ENCODE measurements around the gene ETV2.

The ETV2 gene

GRCh38 chr19:35607661-35608060 is 33.9 kb upstream of the ETV2 start:
- TF ChIP-seq CTCF (conservative IDR thresholded peaks at IDR 0.05; ENCODE audit: control insufficient read depth, insufficient read depth, low read depth, low read length) = no peak
- no peak overlapping the region for H3K4me3 ChIP-seq (ENCODE audit: control insufficient read depth, low read depth, low read length)
- no peak for DNase-seq (ENCODE audit: low read depth)

- DNase-seq (ENCODE audit: low read depth) = no peak
- no peak overlapping the region for H3K4me3 ChIP-seq (ENCODE audit: control insufficient read depth, low read depth, low read length)
- TF ChIP-seq CTCF (conservative IDR thresholded peaks at IDR 0.05; ENCODE audit: control insufficient read depth, insufficient read depth, low read depth, low read length) = no peak
These were observed 33.3 kb upstream of the ETV2 start for GRCh38 chr19:35608251-35608650.

- no peak for DNase-seq (ENCODE audit: low read depth)
- H3K4me3 ChIP-seq (ENCODE audit: control insufficient read depth, low read depth, low read length) = no peak overlapping the region
- no peak for TF ChIP-seq CTCF (conservative IDR thresholded peaks at IDR 0.05; ENCODE audit: control insufficient read depth, insufficient read depth, low read depth, low read length)
These were observed 31.6 kb upstream of the ETV2 start for GRCh38 chr19:35609851-35610353.

- DNase-seq (ENCODE audit: low read depth) = no peak
- peak overlapping the region; percentile 91 for H3K4me3 ChIP-seq (ENCODE audit: control insufficient read depth, low read depth, low read length)
- no peak for TF ChIP-seq CTCF (conservative IDR thresholded peaks at IDR 0.05; ENCODE audit: control insufficient read depth, insufficient read depth, low read depth, low read length)
These were observed 29.4 kb upstream of the ETV2 start for GRCh38 chr19:35612224-35612558.

GRCh38 chr19:35612559-35613321 is 28.8 kb upstream of the ETV2 start, which contains the start of gene HAUS5:
Gene HAUS5, plus strand, starts transcription at chr19:35612735. Its CDS starts 60 bp downstream, at chr19:35612795.
- peak within 1 kb of the TSS; percentile 91 for H3K4me3 ChIP-seq (ENCODE audit: control insufficient read depth, low read depth, low read length)
- TF ChIP-seq CTCF (conservative IDR thresholded peaks at IDR 0.05; ENCODE audit: control insufficient read depth, insufficient read depth, low read depth, low read length) = no peak
- DNase-seq (ENCODE audit: low read depth) = peak; percentile 87

GRCh38 chr19:35613574-35613973 is 28.0 kb upstream of the ETV2 start:
- TF ChIP-seq CTCF (conservative IDR thresholded peaks at IDR 0.05; ENCODE audit: control insufficient read depth, insufficient read depth, low read depth, low read length) = no peak
- H3K4me3 ChIP-seq (ENCODE audit: control insufficient read depth, low read depth, low read length) = no peak overlapping the region
- DNase-seq (ENCODE audit: low read depth) = no peak
